Inferior parietal cortex (tissue), 1 donor: ENCODE results near the gene SYMPK.

ENCODE experiments used
- DNase-seq: peaks from one replicate; pipeline ENCODE4 v3.0.0-alpha.2; 2016; ENCODE audit errors: extremely low spot score

SYMPK gene

DNA sequence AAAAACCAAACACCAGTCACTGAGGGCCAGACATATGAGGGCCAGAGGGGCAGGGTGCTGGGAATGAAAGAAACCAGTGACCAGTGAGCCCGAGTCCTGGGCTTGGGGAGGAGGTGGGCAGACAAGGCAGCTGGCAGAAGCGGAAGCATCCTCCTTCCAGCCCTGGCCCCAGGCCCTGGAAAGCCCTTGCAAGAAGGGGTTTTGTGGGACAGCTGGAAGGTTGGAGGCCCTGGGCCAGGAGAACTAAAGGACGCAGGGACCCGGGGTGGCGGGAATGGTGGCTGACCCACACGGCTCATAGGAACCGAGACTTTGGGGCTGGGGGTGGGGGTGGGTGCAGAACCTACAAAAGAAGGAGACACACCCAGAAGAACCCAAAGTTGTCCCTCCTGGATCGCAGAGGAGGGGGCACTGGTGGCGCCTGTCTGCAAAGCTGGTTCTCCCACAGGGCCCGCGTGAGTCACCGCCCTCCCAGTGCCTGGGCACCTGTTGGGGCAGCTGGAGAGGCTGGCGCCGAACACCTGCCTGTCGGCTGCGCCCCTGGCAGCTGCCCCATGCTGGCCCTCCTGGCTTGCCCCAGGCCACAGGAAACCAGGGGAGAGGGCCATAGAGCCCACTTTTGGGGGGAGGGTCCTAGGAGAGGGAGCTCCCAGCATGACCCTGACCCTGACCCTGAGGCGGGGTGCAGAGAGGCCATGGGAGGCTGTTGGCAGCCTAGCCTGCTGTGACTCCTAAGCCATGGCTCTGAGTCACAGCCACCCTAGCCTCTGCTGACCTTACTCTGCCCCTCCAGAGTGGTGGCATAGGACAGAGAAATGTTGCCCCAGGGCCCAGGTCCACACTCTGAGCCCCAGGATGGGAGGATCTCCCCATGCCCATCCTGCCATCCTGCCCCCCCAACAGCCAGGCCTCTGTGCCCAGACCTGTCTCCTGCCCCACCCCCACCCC is 81.5 kb downstream of the SYMPK start:
- no peak for DNase-seq

DNA sequence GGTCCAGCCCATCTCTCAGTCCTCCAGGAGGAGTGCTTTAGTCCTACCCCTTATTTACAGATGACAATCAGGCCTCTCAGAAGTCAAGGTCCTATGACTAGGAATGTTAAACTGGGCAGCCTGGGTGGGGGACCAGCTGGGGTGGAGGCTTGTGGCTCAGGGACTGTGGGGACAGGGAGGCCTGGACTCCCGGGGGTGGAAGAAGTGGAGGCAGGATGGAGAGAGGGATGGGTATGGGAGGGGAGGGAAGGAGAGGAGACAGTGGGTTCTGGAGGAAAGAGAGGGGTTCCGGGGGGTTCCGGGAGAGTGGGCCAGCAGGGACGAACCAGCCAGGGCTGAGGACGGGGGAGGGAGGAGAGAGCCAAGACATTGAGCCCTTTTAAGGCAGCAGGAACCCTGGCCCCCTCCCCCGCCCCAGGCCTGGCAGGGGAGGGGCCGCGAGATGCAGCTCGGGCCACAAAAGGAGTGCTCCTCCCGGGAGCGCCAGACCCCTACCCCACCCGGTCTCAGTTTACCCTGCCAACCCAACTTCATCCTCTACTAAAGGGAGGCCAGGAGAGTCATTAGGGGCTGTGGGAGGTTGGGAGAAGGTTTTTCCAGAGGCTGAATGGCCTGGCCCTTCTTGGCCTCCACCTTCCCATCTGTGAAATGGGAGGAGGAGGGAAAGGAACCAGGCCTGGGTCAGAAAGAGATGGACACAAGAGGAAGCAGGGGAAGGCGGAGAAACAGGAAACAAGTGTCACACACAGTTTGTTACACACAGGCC is 82.3 kb downstream of the SYMPK start:
- DNase-seq = no peak

DNA sequence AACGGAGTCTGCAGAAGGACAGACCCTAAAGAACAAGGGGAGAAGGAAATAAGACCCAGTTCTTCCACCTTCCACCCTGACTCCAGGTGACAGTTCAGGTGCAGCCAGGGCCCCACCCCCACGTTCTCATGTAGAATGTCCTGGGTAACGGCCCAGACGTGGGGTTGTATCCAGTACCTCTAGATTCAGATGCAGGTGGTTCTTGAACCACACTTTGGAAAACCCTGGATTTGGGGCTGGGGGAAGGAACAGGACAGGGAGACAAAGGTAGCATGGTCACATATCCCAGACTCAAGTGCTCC is 82.8 kb downstream of the SYMPK start:
- no peak for DNase-seq

DNA sequence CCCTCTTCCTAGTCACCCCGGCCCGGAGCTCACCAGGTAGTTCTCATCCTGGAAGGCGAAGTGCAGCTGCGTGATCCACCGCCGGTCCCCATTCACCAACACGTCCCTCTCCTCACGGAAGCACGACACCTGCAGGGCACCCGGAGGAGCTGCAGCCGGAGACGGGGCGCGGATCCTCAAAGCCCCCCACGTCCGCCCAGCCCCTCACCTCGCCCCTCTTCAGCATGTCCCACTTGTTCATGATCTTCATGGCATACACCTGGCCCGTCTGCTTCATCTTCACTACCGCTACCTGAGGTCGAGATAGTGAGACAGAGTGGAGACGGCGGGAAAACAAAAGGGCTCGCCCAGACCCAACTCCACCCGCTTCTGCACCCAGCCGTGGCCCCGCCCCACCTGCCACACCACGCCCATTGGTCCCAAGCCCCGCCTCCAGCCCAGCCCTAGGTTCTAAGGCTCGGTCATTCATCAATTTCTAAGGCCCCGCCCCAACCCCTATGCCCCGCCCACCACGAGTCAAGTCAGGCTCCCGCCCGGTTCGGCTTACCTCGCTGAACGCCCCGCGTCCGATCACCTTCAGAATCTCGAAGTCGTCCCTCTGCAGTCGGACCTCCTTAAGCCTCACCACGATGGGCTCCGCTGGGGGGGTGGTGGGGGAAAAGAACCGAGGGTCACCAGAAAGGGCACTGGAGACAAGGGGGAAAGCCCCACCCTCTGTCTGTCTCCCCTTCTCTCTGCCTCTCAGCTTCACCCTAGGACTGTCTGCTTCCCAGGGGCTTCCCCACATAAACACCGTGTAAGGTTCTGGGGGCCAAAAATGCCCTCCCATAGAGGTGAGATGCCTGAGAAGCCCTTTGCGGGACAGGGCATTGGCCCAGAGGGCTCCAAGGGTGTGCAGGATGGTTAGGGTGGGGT is 83.5 kb downstream of the SYMPK start:
- DNase-seq = peak; percentile 3

DNA sequence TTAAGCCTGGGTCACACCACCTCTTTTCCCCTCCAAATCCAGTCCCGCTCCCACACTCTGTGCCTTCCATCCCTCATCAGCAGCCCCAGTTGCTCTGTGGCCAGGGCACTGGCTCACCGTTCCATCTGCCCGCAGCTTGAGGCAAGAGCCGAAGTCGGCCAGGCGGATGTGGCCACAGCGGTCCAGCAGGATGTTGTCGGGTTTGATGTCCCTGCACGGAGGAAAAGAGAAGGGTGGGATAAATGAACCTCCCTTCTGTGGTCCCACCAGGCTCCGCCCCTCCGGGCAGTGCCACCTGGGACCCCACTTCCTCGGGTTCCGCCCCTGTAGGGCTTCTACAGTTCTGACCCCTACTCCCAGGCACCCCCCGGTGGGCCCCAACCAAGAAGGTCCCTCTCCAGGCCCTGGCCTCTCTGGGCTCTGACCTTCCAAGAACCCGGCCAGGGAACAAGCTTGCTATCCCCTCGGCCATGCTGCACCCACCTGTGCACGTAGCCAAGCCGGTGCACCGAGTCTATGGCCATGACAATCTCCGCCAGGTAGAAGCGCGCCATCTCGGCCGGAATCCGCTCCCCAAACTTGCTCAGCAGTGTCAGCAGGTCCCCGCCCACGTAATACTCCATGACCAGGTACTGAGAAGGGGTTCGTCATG is 84.8 kb downstream of the SYMPK start:
- DNase-seq = no peak

DNA sequence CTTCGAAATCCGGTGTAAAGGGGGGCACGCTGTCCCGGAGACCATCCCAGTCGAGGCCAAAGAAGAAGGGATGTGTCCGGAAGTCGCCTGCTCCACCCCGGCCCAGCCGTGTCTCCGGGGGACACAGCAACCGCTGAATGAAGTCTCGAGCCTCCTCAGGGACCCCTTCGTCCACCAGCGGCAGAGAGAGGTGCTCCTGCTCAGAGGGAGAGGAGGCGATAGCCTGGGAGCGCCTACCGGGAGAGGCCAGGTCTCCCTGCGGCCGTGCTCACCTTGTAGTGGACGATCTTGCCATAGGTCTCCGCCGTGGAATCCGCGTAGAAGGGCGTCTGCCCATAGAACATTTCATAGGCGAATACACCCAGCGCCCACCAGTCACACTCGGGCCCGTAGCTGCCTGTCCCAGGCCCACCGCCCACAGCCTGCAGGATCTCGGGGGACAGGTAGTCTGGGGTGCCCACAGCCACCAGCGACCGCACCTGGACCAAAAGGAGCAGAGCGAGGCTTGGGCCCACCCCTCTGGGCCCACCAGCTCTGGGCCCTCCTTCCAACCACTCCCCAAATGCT is 85.5 kb downstream of the SYMPK start:
- DNase-seq = no peak

DNA sequence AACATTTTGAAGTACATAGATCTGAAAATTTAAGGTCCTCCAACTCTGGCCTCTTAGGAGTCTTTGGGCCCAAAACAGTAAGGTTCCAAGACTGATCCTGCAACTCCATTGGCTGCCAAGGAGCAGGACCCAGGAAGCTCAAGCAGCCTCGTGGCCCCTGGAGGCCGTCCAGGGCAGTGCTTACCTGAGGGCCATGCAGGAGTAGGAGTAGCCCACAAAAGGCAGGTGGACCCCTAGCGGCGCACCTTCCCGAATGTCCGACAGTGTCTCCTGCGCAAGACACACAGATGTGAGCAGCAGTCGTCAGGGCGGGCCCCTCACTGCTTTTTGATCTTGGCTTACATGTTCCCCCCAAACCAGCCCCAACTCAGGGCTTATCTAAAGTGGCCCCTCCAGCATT is 88.2 kb downstream of the SYMPK start:
- no peak for DNase-seq

DNA sequence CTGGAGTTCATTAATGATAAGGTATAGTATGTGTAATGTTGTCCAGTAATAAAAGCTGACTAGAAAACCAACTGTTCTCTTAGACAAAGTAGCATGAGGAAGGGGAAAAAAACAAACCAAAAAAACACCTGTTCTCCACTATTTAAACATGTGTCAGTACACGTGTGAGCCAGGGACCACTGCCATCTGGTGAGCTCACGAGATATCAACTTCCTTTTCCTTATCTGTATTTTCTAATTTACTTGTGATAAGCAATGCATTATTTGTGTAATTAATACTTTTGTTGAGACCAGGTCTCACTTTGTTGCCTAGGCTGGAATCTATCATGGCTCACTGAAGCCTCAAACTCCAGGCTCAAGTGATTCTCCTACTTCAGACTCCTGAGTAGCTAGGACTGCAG is 89.6 kb downstream of the SYMPK start:
- no peak for DNase-seq

DNA sequence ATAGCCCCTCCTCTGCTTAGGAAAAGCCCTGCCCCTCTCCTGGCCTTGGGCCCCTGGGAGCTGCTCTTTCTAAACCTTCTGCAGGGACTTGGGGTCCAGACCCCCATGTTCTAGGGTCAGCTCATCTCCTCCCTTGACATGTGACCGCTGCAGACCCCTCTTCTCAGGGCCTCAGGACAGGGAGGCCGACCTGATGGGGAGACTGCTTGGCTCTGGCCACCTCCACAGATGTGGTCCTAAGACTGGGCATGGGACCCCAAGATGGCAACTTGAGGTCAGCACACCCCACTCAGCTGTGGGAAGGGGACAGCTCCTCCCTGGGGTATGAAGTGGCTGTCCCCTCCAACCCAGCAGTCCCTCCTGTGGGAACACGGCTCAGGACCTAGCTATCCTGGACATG is 90.0 kb downstream of the SYMPK start:
- DNase-seq = no peak

DNA sequence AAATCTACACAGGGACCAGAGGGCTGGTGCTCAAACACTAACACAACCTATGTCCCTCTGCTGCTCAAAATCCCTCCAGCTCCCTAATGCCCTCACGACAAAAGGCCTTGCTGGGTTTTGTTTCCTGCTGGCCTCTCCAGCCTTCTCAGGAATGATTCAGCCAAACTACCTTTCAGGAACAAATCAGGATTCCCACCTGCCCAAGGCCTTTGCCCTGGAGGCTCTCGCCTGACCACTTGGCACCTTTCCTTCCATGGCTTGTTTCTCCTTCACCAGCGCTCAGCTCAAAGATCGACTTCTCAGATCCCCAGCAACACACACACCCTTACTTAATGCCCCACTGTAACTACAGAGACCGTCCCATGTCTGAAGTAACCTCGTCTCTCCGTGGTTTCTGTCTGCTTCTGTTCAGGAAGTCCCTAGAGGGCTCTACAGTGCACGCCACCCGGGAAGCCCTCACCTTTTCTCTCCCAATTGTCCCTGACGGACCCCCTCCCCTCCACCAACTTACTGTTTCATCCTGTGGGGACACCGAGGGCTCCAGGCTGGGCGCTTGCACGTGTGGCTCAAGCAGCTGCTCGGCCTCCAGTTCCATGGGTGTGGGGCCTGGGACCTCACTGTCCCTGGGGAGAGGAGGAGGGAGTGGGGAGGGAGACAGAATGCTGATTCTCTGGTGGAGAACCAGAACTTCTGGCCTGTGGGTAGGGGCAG is 90.7 kb downstream of the SYMPK start:
- no peak for DNase-seq

DNA sequence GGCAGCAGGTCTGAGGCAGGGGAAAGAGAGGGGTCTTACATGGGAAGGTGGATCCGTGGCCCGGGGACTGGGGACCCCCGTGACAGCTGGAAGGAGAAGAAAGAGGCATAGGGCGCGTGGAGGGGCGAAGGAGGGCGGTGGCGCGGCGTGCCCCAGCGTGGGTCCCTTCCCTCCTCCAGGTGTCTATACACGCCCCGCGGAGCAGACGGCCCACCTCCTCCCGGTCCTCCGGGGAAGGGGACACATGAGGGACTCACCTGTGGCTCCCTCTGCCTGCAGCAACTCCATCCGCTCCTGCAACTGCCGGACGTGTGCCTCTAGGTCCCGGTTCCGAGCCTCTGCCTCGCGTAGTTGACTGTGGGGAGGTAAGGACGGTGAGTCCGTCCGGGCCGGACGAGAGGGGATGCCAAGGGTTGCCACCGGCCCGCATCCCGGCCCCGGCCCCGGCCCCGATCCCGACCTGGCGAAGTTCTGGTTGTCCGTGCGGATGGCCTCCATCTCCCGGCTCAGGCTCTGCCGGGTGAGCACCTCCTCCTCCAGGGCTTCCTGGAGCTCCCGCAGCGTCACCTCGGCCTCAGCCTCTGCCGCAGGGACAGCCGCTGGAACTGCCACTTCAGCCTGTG is 91.5 kb downstream of the SYMPK start:
- DNase-seq = no peak

DNA sequence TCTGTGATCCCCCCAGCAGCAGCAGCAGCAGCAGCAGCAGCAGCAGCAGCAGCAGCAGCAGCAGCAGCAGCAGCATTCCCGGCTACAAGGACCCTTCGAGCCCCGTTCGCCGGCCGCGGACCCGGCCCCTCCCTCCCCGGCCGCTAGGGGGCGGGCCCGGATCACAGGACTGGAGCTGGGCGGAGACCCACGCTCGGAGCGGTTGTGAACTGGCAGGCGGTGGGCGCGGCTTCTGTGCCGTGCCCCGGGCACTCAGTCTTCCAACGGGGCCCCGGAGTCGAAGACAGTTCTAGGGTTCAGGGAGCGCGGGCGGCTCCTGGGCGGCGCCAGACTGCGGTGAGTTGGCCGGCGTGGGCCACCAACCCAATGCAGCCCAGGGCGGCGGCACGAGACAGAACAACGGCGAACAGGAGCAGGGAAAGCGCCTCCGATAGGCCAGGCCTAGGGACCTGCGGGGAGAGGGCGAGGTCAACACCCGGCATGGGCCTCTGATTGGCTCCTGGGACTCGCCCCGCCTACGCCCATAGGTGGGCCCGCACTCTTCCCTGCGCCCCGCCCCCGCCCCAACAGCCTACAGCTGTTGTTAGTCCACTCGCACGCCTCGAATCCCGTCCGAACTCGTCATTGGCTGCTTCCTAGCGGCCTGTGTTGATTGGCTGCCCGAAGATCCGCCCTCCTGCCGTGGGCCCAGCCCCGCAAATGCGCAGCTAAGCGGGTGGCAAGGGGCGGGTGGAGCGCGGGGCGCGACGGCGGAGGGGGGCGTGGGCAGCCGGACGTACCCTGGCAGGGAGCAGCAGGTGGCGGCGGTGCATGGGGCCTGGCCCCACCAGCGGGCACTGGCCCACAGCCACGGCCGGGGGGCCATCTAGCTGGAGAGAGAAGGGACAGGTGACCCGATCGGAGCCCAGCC is 92.5 kb downstream of the SYMPK start:
- DNase-seq = peak; percentile 88

DNA sequence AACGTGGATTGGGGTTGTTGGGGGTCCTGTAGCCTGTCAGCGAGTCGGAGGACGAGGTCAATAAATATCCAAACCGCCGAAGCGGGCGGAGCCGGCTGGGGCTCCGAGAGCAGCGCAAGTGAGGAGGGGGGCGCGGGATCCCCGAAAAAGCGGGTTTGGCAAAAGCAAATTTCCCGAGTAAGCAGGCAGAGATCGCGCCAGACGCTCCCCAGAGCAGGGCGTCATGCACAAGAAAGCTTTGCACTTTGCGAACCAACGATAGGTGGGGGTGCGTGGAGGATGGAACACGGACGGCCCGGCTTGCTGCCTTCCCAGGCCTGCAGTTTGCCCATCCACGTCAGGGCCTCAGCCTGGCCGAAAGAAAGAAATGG is 93.1 kb downstream of the SYMPK start:
- peak; percentile 49 for DNase-seq

DNA sequence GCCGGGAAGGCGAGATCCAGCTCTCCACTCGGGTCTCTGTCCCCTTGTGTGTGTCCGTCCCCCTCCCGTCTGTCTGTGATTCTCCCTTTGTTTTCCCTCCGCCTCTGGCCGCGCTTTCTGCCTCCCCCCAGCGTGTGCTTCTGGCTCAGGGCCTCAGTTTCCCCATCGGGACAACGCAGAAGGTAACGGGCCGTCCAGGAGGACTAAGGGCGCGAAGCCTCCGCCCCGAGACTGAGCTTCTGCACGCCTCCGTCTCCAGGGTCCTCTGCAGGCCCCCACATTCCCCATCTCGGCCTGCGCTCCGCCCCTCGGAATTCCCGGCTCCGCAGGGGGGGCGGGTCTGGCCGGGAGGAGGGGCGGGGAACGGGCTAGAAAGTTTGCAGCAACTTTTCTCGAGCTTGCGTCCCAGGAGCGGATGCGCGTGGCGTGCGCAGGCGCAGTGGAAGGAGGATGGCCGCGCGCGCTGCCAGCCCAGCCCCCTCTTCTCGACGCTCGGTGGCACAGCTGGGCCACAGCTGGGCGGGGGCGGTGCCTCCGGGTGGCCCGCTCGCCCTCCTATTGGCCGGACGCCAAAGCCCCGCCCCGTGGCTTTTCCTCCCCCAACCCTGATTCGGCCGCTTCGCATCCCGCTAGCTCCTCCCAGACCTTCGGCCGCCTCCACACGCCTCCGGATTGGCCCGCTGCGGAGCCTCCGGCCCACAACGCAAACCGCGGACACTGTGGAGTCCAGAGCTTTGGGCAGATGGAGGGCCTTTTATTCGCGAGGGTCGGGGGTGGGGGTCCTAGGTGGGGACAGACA is 93.8 kb downstream of the SYMPK start, which contains the start of gene SIX5:
SIX5 (minus strand) TSS at position 269 of the 799 bp plus-strand sequence. CDS start 408 bp downstream, outside the sequence.
- DNase-seq = peak; percentile 93

DNA sequence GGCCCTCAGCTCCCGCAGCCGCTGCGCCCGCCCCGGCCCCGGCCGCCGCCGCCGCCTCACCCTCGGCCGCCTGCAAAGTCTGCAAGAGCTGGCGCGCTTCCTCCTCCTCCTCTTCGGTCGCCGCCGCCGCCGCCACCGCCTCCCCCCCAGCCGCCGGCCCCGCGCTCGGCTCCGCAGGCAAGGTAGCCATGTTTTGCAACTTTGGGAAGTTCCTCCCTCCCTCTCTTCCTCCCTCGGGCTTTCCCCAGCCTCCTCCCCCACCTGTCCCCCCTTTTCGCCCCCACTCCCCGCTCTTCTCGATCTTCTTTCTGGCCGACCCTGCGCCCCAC is 94.3 kb downstream of the SYMPK start:
- DNase-seq = no peak

DNA sequence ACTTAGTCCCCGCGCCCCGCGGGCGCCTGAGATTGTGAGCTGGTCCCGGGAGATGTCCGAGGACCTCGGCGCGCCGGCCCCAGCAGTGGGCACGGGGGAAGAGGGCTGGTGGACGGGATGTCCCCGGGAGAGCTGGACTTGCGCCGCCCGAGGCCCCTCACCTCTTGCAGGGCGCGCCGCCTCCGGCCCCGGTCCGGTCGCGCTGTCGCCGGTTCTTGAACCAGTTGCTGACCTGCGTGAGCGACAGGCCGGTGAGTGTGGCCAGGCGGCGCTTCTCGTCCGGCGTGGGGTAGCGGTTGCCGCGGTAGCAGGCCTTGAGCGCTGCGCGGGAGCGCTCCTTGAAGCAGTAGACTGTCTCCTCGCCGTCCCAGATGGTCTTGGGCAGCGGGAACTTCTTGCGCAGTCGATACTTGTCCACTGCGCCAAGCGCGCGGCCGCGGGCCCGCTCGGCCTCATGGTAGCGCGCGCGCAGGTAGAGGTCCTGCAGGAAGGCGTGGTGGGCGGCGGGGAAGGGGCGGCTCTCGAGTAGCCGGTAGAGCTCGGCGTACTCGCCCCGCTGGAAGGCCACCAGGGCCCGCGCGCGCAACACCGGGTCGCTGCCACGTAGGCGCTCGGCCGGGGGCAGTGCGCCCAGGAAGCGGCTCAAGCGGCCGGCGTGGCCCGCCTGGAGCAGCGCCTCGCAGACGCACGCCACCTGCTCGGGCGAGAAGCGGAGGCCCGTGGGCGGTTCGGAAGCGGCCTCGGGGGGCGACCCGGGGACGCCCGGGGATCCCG is 94.9 kb downstream of the SYMPK start:
- DNase-seq = no peak

DNA sequence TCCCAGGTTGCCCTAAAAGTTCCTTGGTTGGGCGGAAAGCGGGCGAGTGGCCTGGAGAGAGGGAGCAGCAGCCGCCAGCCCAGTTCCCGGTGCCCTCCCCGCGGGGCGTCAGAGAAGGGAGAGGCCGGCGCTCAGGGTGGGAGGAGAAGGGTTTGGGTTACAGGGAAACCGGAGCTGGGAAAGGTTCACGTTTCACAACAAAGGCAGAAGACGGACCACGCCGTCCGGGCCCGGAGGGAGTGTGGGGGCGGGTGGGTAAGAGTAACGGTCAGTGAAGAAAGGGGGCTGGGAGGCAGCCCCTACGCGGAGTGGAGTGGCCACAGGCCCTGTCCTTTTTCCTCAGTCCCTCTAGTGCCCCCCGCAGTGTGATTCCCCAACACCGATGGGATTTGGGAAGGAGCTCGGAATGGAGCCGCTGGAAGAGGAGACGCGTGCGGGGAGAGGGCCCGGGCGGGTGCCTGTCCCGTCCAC is 95.5 kb downstream of the SYMPK start:
- DNase-seq = no peak
